WTC11 (cell line): Measurements from ENCODE around the gene ALOX12B. TPM values are rescaled to one million over a fixed set of nuclear protein-coding genes. Genes with fewer than 3 reads are reported as not detected.
A peak's percentile ranks its signal among the peaks of the same experiment; 100 is the strongest.

ENCODE experiments used
- ATAC-seq: fragments of 200-7000 bp; cut with Tn5 transposase; 2 replicates; pipeline ENCODE4 v1.10.0; 2021; ENCODE audit warnings: mild to moderate bottlenecking, moderate library complexity
- CTCF ChIA-PET: fragments of 300-600 bp; sonication (Branson Sonifier 250); formaldehyde crosslinking; loops from one replicate; lab custom pipeline; 2021; ENCODE audit warnings: antibody characterized with exemption; lab: Charles Lee
- POLR2A ChIA-PET: fragments of 350-600 bp; sonication (Branson Sonifier 250); formaldehyde crosslinking; loops from one replicate; lab custom pipeline; 2021; ENCODE audit warnings: antibody characterized with exemption; lab: Charles Lee
- DNase-seq: peaks from one replicate; pipeline ENCODE4 v3.0.0; 2021; ENCODE audit warnings: low spot score
- H3K27ac Mint-ChIP-seq: 2 replicates; pipeline ENCODE4 v1.8.0; 2021; ENCODE audit warnings: mixed read lengths
- H3K27me3 Mint-ChIP-seq: 2 replicates; pipeline ENCODE4 v1.8.0; 2021; ENCODE audit warnings: low read depth, mild to moderate bottlenecking, moderate library complexity, mixed read lengths
- H3K36me3 Mint-ChIP-seq: 2 replicates; pipeline ENCODE4 v1.8.0; 2021; ENCODE audit warnings: mixed read lengths
- H3K4me1 Mint-ChIP-seq: 2 replicates; pipeline ENCODE4 v1.8.0; 2022; ENCODE audit warnings: mixed read lengths
- H3K4me3 Mint-ChIP-seq: 2 replicates; pipeline ENCODE4 v1.8.0; 2021; ENCODE audit warnings: mild to moderate bottlenecking, moderate library complexity, mixed read lengths
- H3K9me3 Mint-ChIP-seq: 2 replicates; pipeline ENCODE4 v1.8.0; 2021; ENCODE audit warnings: mixed read lengths
- AR ChIP-seq: fragments of 250-450 bp; sonication (Bioruptor Pico); IDR thresholded peaks from 2 replicates; pipeline ENCODE4 v1.9.0; 2021; ENCODE audit warnings: mild to moderate bottlenecking
- E2F1 ChIP-seq: sonication (generic); formaldehyde crosslinking; IDR thresholded peaks from 2 replicates; pipeline ENCODE4 v1.8.0; 2022; ENCODE audit warnings: mild to moderate bottlenecking, missing genetic modification reagents
- ELF4 ChIP-seq: sonication (generic); formaldehyde crosslinking; IDR thresholded peaks from 2 replicates; pipeline ENCODE4 v1.8.1; 2022; ENCODE audit warnings: low read depth, mild to moderate bottlenecking, moderate library complexity, missing genetic modification reagents
- MAX ChIP-seq: sonication (generic); formaldehyde crosslinking; IDR thresholded peaks from 2 replicates; pipeline ENCODE4 v1.8.0; 2022; ENCODE audit warnings: mild to moderate bottlenecking, missing genetic modification reagents
- NFE2L1 ChIP-seq: sonication (generic); formaldehyde crosslinking; IDR thresholded peaks from 2 replicates; pipeline ENCODE4 v1.8.1; 2023; ENCODE audit warnings: missing genetic modification reagents
- SP1 ChIP-seq: sonication (generic); formaldehyde crosslinking; conservative IDR thresholded peaks from 2 replicates; pipeline ENCODE4 v1.8.1; 2022; ENCODE audit warnings: missing genetic modification reagents
- TCF7 ChIP-seq: sonication (generic); formaldehyde crosslinking; IDR thresholded peaks from 2 replicates; pipeline ENCODE4 v1.8.0; 2022; ENCODE audit warnings: mild to moderate bottlenecking, low read depth, missing genetic modification reagents, moderate library complexity
- TEAD1 ChIP-seq: sonication (generic); formaldehyde crosslinking; IDR thresholded peaks from 2 replicates; pipeline ENCODE4 v1.8.0; 2022; ENCODE audit warnings: mild to moderate bottlenecking, missing genetic modification reagents
- ZNF232 ChIP-seq: sonication (generic); formaldehyde crosslinking; IDR thresholded peaks from 2 replicates; pipeline ENCODE4 v1.8.0; 2022; ENCODE audit warnings: mild to moderate bottlenecking, missing genetic modification reagents
- ZNF423 ChIP-seq: fragments of 250-450 bp; sonication (Bioruptor Pico); IDR thresholded peaks from 2 replicates; pipeline ENCODE4 v2.1.2; 2022; ENCODE audit warnings: mild to moderate bottlenecking, moderate library complexity
- total RNA-seq: library from RNA; stranded (reverse); gene quantifications from 3 replicates; pipeline ENCODE4 v1.2.3, GENCODE V29; 2021
- TF ChIP-seq, protein P1 (sequence below): fragments of 250-450 bp; sonication (Bioruptor Pico); IDR thresholded peaks from 2 replicates; pipeline ENCODE4 v2.1.2; 2022; ENCODE audit warnings: mild to moderate bottlenecking, moderate library complexity
- TF ChIP-seq, protein P2 (sequence below): sonication (generic); formaldehyde crosslinking; IDR thresholded peaks from 2 replicates; pipeline ENCODE4 v1.8.0; 2023; ENCODE audit warnings: missing genetic modification reagents, mild to moderate bottlenecking, borderline replicate concordance
- TF ChIP-seq, protein P3 (sequence below): sonication (generic); formaldehyde crosslinking; IDR thresholded peaks from 2 replicates; pipeline ENCODE4 v1.8.1; 2022; ENCODE audit warnings: low read depth, mild to moderate bottlenecking, moderate library complexity, missing genetic modification reagents, borderline replicate concordance

The ALOX12B gene
- total RNA-seq, 1 experiment from 2014 or later: 0.72 TPM

GRCh38 chr17:8039611-8040168 lies 47.8 kb downstream of the ALOX12B start (continued):
- TF ChIP-seq, protein P1, sequence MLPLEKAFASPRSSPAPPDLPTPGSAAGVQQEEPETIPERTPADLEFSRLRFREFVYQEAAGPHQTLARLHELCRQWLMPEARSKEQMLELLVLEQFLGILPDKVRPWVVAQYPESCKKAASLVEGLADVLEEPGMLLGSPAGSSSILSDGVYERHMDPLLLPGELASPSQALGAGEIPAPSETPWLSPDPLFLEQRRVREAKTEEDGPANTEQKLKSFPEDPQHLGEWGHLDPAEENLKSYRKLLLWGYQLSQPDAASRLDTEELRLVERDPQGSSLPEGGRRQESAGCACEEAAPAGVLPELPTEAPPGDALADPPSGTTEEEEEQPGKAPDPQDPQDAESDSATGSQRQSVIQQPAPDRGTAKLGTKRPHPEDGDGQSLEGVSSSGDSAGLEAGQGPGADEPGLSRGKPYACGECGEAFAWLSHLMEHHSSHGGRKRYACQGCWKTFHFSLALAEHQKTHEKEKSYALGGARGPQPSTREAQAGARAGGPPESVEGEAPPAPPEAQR: no peak
- TF ChIP-seq, protein P2, sequence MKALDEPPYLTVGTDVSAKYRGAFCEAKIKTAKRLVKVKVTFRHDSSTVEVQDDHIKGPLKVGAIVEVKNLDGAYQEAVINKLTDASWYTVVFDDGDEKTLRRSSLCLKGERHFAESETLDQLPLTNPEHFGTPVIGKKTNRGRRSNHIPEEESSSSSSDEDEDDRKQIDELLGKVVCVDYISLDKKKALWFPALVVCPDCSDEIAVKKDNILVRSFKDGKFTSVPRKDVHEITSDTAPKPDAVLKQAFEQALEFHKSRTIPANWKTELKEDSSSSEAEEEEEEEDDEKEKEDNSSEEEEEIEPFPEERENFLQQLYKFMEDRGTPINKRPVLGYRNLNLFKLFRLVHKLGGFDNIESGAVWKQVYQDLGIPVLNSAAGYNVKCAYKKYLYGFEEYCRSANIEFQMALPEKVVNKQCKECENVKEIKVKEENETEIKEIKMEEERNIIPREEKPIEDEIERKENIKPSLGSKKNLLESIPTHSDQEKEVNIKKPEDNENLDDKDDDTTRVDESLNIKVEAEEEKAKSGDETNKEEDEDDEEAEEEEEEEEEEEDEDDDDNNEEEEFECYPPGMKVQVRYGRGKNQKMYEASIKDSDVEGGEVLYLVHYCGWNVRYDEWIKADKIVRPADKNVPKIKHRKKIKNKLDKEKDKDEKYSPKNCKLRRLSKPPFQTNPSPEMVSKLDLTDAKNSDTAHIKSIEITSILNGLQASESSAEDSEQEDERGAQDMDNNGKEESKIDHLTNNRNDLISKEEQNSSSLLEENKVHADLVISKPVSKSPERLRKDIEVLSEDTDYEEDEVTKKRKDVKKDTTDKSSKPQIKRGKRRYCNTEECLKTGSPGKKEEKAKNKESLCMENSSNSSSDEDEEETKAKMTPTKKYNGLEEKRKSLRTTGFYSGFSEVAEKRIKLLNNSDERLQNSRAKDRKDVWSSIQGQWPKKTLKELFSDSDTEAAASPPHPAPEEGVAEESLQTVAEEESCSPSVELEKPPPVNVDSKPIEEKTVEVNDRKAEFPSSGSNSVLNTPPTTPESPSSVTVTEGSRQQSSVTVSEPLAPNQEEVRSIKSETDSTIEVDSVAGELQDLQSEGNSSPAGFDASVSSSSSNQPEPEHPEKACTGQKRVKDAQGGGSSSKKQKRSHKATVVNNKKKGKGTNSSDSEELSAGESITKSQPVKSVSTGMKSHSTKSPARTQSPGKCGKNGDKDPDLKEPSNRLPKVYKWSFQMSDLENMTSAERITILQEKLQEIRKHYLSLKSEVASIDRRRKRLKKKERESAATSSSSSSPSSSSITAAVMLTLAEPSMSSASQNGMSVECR (CRISPR knock-in tag): no peak
- no peak for TF ChIP-seq TCF7 (CRISPR knock-in tag)
- TF ChIP-seq NFE2L1: no peak

DNA sequence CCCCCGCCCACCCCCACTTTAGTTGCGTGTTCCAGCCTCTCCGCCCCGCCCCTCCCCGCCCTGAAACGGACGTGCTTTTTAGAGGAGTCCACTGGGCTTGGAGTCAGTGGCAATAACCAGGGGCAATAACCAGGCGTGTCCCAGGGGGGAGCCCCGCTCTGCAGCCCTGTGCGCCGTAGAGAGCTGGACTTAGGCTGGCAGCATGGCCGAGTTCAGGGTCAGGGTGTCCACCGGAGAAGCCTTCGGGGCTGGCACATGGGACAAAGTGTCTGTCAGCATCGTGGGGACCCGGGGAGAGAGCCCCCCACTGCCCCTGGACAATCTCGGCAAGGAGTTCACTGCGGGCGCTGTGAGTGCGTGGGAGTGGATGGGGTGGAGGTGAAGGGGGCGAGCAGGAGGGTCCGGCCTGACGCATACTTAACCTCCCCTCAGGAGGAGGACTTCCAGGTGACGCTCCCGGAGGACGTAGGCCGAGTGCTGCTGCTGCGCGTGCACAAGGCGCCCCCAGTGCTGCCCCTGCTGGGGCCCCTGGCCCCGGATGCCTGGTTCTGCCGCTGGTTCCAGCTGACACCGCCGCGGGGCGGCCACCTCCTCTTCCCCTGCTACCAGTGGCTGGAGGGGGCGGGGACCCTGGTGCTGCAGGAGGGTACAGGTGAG lies 48.4 kb downstream of the ALOX12B start, which contains the start of gene ALOX15B:
Gene ALOX15B, plus strand, starts transcription at position 106 of the 657 bp plus-strand sequence. Its CDS starts 97 bp downstream, at position 203.
- ATAC-seq: peak; percentile 57
- Mint-ChIP-seq H3K4me1 (peaks cover 19% of the 10 kb centered on the region), H3K27me3 (peaks cover 14% of the 10 kb centered on the region), H3K9me3 (peaks cover 8% of the 10 kb centered on the region), H3K4me3 (peak within 1 kb of the TSS; percentile 63), H3K36me3 (no peaks in the 10 kb centered on the region), H3K27ac (no peak within 1 kb of the TSS)
- DNase-seq: peak; percentile 70
- TF ChIP-seq SP1 (CRISPR knock-in tag) (0 out of 2 replicates have a peak, but pooled peaks have one; percentile 2), E2F1 (CRISPR knock-in tag) (no peak), ZNF423 (CRISPR knock-in tag) (peak; percentile 35; the same call in 1 of the 2 replicates), ZNF232 (CRISPR knock-in tag) (no peak)
- POLR2A ChIA-PET: interaction anchor here (0.6 kb wide), 1 partner anchor 204 kb away, joined by 6 read pairs; no protein-coding TSS in a partner anchor
- CTCF ChIA-PET: interaction anchor here (0.6 to 6.2 kb wide), 17 partner anchors 9 to 830 kb away, joined by 3 to 154 read pairs (median 4); partner anchors contain the start of gene NAA38

- DNase-seq (no peak), ATAC-seq (no peak)
- TF ChIP-seq MAX (CRISPR knock-in tag): no peak
- H3K4me1 Mint-ChIP-seq: peaks cover 4% of the 10 kb centered on the region
- POLR2A ChIA-PET: no interaction called here
- CTCF ChIA-PET: interaction anchor here (0.9 to 2.5 kb wide), 4 partner anchors 9 to 44 kb away, joined by 5 to 15 read pairs (median 8); no protein-coding TSS in a partner anchor
- no peak overlapping the region for H3K4me3 Mint-ChIP-seq
- peaks cover 3% of the 10 kb centered on the region for H3K9me3 Mint-ChIP-seq
- peaks cover 14% of the 10 kb centered on the region for H3K27me3 Mint-ChIP-seq
- H3K27ac Mint-ChIP-seq: no peak overlapping the region
- H3K36me3 Mint-ChIP-seq: no peaks in the 10 kb centered on the region
Measured at GRCh38 chr17:8032442-8032841, 55.1 kb downstream of the ALOX12B start.

GRCh38 chr17:8031950-8032349 lies 55.6 kb downstream of the ALOX12B start:
- ATAC-seq: no peak
- ChIA-PET POLR2A (no interaction called here), CTCF (interaction anchor here (1.8 to 2.5 kb wide), 3 partner anchors 9 to 25 kb away, joined by 6 to 15 read pairs (median 9); no protein-coding TSS in a partner anchor)
- peaks cover 16% of the 10 kb centered on the region for H3K27me3 Mint-ChIP-seq
- peaks cover 4% of the 10 kb centered on the region for H3K4me1 Mint-ChIP-seq
- no peaks in the 10 kb centered on the region for H3K9me3 Mint-ChIP-seq
- DNase-seq: no peak
- H3K4me3 Mint-ChIP-seq: no peak overlapping the region
- no peak overlapping the region for H3K27ac Mint-ChIP-seq
- H3K36me3 Mint-ChIP-seq: no peaks in the 10 kb centered on the region
- TF ChIP-seq AR (no peak), ELF4 (CRISPR knock-in tag) (no peak), TEAD1 (CRISPR knock-in tag) (no peak), E2F1 (CRISPR knock-in tag) (no peak)
- TF ChIP-seq, protein P3, sequence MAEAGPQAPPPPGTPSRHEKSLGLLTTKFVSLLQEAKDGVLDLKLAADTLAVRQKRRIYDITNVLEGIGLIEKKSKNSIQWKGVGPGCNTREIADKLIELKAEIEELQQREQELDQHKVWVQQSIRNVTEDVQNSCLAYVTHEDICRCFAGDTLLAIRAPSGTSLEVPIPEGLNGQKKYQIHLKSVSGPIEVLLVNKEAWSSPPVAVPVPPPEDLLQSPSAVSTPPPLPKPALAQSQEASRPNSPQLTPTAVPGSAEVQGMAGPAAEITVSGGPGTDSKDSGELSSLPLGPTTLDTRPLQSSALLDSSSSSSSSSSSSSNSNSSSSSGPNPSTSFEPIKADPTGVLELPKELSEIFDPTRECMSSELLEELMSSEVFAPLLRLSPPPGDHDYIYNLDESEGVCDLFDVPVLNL (CRISPR knock-in tag): no peak
